GM19238 (cell line): Measurements from ENCODE around the gene ATF6B.
"Not testable (repeated sequence)": the region's sequence is repeated elsewhere in the genome, so short reads cannot be mapped to it uniquely, and the experiment has no call there.

Experiments
- DNase-seq: peaks from one replicate; pipeline ENCODE4 v3.0.0; 2011; ENCODE audit warnings: low spot score; ENCODE audit not compliant: insufficient read length

The ATF6B gene

GRCh38 chr6:32108727-32109113 is 19.3 kb downstream of the ATF6B start:
- DNase-seq: no peak

- no peak for DNase-seq
These were observed 19.9 kb downstream of the ATF6B start for GRCh38 chr6:32108094-32108627.

GRCh38 chr6:32107406-32107805 is 20.6 kb downstream of the ATF6B start:
- no peak for DNase-seq

- no peak for DNase-seq
These were observed 22.6 kb downstream of the ATF6B start for GRCh38 chr6:32105433-32105832.

DNA sequence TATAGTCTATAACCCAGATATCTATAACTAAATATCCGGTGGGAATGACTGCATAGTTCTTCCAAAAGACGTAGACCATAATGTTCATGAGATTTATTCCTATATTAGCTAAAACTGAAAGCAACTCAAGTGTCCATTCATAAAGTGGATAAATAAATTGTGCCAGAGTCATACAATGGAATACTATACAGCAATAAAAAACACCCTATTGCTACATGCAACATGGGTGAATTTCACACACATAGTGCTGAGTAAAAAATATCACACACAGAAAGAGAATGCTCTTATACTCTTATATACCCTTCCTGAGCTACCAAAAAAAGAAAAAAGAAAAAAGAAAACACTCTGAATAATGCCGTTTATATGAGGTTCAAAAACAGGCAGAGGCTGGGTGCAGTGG is 25.8 kb downstream of the ATF6B start:
- no peak for DNase-seq

DNA sequence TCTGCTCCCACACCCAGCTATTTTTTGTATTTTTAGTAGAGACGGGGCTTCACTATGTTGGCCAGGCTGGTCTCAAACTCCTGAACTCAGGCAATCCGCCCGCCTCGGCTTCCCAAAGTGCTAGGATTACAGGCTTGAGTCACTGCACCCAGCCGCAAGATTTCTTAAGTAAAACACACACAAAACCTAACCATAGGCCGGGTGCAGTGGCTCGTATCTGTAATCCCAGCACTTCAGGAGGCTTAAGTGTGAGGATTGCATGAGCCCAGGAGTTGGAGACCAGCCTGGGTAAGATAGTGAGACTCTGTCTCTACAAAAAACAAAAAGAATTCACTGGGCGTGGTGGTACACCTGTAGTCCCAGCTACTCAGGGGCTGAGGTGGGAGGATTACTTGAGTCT is 27.8 kb downstream of the ATF6B start:
- DNase-seq: not testable (repeated sequence)

- no peak for DNase-seq
These were observed 30.7 kb downstream of the ATF6B start for GRCh38 chr6:32097364-32097763.

DNA sequence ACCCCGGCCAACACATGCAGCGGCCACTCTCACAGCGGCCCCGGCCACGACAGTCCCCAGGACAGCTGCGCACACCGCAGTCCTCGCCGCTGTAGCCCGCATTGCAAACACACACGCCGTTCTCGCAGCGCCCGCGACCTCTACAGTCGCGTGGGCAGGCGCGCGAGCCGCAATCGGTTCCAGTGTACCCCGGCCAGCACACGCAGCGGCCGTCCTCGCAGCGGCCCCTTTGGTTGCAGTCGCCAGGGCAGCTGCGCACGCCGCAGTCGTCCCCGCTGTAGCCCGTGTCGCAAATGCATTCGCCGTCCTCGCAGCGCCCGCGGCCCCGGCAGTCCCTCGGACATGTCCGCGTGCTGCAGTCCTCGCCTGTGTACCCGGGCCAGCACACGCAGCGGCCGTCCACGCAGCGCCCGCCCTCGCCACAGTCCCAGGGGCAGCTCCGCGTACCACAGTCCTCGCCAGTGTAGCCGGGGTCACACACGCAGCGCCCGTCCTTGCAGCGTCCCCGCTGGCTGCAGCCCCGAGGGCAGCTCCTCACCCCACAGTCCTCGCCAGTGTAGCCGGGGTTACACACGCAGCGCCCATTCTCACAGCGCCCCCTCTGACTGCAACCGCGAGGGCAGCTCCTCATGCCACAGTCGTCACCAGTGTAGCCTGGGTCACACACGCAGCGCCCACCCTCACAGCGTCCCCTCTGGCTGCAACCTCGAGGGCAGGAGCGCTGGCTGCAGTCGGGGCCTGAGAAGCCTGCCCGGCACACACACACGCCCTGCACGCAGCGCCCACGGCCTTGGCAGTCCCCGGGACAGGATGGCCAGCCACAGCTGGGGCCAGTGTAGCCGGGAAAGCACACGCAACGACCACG is 31.4 kb downstream of the ATF6B start:
- no peak for DNase-seq

GRCh38 chr6:32096087-32096393 is 32.0 kb downstream of the ATF6B start:
- no peak for DNase-seq

DNA sequence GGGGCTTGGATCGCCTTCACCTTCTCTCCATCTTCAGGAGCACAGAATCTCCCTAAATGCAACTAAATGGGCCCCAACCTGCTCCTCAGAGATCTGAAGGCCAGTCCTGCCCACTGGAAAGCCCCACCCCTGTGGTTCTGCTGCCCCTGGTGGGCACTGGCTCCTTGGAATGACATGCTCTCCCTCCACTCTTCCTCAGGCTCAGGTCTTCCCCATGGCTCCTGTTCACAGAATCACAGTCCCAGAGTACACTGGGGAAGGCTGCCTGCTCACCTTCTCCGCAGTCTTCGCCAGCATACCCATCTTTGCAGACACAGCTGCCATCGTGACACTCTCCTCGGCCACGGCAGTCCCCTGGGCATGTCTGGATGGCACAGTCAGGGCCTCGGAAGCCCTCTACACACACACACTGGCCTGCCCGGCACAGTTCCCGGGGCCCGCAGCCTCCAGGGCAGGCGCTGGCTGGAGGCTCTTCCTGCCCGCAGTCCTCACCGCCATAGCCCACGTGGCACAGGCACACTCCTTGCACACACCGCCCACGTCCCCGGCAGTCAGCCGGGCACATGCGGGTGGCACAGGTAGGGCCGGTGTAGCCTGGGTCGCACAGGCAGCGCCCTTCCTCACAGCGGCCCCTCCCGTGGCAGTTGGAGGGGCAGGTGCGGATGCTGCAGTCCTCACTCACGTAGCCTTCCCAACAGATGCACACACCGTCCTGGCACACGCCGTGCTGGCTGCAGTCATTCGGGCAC is 32.5 kb downstream of the ATF6B start:
- no peak for DNase-seq

DNA sequence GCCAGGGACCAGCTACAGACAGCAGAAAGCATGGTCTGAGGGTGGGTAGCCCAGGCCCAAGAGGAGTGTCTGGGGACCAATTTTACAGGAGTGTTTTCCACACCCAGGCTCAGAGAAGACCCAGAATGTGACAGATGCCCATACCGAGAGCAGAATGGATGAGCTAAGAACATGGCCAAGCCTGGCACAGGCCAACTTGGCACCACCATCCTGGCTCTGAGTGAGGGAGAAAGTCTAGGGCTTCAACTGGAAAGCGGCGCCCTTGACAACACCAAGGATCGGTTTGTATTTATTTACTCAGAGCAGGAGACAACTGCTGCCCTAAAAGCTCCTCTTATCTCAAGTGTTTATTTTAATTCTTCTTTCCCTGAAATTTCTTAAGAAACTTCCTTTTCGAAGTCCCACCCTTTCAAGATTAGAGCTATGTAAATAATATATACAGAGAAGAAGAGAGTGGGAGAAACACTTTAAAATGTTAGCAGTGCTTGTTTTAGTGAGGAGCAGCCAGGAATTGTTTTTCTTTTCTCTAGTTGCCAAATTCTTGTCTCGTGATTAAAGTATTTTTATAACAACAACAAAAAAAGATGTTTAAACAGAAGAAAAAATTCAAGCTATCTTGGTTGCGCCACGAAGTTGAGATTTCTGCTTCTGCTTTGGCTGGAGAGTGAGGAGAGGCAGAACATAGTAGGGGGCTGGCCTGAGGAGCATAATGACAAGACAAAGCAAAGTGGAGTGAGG is 35.1 kb downstream of the ATF6B start:
- no peak for DNase-seq

DNA sequence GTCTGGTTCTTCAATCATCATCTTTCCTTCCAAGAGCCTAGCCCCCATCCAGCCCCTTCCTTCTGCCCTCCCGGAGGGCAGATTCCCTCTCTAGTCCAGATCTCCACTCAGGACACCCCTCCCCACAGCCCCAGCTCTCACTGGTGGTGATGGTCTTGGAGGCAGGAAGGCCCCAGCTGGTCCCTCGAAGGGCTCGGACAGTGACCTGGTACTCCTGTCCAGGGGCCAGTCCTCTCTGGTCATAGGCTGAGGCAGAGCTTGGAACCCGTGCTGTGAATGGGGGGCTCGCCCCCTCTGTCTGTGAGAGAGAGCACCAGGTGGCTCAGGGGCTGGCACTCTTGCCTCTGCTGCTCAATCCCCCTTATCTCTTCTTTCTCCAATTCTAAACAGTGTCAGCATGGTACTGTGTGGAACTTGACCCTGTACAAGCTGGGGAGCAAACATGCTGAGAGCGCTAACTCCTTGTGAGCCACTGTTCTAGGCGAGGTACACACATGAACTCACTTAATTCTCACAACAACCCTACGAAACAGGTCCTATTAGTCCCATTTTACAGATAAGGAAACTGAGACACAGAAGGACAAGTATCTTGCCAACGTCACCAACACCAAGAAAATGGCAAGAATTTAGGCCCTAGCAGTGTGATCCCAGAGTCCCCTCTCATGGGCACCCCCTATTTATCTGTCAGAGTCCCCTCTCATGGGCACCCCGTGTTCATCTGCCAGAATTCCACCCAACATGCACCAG is 38.8 kb downstream of the ATF6B start:
- no peak for DNase-seq

GRCh38 chr6:32088487-32089049 is 39.5 kb downstream of the ATF6B start:
- no peak for DNase-seq

- peak; percentile 59 for DNase-seq
These were observed 40.2 kb downstream of the ATF6B start for GRCh38 chr6:32087574-32088486.

DNA sequence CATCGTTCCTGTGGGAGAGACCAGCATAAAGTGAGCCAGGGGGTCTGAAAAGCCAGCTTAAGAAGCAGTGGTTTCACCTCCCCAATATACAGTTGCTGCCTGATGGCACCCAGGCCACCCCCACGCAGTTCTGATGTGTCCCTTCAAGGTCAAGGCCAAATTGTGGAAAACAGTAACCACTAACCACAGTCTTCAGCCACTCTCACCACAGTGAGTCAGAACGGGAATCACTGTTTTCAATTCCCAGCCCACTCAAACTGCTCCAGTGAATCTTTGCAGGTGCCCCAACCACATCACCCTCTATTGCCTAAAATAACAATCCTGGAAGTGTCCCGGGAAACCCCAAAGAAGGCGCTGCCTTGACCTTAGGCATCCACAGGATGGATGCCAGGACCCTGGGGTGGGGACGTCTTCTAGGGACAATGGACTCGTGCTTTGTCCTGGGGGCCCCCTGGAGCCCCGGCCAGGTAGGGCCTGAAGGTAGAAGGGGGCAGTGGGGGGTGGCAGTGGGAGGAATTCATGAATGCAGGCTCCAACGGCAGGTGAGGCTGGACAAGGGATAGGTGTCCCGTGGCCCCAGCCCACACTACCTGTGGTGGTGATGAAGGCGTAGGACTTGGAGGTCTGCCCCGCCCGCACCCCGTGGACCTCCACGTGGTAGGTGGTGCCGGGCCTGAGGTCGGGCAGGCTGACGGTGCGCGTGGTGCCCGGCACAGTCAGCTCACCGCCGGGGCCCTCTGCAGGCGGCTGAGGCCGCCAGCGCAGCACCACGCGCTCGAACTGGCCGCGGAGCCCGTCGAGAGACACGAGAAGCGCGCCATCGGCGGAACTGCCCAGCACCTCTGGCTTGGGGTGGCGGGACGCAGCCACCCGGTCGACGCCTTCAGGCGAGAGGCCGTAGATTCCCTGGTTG is 41.1 kb downstream of the ATF6B start:
- DNase-seq: peak; percentile 60

DNA sequence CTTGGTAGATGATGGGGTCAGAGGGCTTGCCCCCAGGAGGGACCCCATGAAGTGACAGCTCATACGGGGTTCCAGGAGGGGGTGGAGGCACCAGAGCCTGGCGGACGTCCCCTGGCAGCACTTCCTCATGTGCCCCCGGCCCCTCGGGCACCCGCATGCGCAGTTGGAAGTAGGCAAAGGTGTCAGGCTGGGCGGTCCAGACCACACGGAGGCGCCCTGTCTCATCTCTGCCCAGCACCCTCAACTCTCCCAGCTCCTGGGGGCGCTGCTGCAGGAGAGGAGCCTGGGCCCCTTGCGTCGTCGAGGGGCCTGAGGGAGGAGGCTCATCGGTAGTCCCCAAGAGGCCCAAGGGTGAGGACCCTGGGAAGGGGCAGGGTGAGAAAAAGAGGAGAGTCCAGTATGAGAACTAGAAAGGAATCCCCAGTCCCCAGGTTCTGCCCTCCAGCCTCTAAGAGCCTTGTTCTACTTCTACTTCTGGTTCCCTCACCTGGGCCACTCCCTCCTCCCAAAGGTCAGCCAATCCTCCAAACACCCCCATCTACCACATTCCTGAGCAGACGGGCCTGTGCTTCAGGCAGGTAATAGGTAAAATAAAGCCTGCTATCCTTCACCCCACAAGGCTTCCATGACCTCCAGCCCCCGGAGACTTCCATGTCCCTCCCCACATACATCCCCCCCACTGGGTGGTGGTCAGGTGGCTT is 42.1 kb downstream of the ATF6B start:
- no peak for DNase-seq

- DNase-seq: no peak
These were observed 43.3 kb downstream of the ATF6B start for GRCh38 chr6:32084780-32085179.
